HG03558 (cell line): Measurements from ENCODE around the gene GLP2R.
"Not testable (repeated sequence)": the region's sequence is repeated elsewhere in the genome, so short reads cannot be mapped to it uniquely, and the experiment has no call there.

Experiments
- ATAC-seq: cut with Tn5 transposase; IDR thresholded peaks from one replicate; pipeline ENCODE4 v1.9.1; 2021; ENCODE audit warnings: moderate number of reproducible peaks; ENCODE audit not compliant: unreplicated experiment; ENCODE audit errors: extremely low read depth

The GLP2R gene, protein sequence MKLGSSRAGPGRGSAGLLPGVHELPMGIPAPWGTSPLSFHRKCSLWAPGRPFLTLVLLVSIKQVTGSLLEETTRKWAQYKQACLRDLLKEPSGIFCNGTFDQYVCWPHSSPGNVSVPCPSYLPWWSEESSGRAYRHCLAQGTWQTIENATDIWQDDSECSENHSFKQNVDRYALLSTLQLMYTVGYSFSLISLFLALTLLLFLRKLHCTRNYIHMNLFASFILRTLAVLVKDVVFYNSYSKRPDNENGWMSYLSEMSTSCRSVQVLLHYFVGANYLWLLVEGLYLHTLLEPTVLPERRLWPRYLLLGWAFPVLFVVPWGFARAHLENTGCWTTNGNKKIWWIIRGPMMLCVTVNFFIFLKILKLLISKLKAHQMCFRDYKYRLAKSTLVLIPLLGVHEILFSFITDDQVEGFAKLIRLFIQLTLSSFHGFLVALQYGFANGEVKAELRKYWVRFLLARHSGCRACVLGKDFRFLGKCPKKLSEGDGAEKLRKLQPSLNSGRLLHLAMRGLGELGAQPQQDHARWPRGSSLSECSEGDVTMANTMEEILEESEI

DNA sequence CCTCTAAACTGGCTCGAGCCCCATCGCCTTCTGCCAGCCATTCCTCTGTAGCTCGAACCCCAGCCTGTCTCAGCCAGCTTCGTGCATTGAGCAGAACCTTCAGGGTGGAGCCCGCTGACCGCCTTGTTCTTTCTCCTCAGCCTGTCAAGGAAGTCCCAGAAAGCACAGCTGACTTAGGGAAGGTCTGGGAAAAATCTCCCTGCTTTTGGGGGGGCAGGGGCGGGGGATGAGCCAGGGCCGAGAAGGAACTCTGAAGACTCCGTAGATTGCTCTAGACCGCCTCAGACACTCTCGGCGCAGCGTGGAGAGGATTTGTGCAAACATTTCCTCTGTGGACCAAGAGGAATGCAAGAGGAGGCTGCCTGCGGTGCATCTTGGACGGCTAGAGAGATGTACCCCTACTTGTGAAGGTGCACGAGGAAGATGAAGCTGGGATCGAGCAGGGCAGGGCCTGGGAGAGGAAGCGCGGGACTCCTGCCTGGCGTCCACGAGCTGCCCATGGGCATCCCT, at the start of gene GLP2R:
TSS of gene GLP2R (plus strand) at position 284 of the 510 bp plus-strand sequence. CDS start at position 424, 140 bp downstream.
- ATAC-seq, result no peak

DNA sequence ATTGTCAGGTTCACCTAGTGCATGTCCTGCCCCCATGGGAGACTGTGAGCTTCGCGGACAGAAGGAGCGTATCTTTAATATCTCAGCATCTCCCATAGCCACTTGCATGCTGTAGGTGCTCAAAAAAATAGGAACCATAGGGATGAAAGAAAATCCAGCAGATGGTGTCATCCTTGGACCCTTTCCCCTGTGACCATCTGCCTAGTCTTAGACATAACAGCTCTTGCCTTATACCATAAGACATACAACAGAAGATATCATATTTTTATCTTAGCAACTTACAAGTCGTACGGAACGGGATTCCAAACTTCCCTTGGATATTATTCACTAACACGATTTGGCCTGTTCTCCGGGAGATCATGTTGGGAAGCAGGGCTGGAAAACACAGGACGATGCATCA, 48.8 kb upstream of the GLP2R start:
- no peak for ATAC-seq

DNA sequence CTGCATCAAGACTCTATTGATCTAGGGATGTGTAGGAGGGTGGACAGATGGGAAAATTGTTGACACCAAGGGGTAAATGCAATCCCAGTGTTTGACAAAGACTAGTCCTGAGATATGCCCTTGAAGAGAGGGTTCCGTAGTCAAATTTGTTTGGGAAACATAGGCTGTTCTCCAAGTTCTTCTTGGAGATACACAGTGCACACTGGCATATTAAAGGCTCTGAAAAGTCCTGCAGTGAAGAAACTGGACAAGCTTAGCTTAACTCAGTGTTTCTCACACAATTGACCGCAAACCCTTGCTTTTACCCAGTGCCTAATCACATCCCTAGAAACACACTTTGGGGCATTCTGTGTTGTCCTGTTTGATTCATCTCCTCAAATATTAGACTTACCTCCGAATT, 45.2 kb upstream of the GLP2R start:
- no peak for ATAC-seq

DNA sequence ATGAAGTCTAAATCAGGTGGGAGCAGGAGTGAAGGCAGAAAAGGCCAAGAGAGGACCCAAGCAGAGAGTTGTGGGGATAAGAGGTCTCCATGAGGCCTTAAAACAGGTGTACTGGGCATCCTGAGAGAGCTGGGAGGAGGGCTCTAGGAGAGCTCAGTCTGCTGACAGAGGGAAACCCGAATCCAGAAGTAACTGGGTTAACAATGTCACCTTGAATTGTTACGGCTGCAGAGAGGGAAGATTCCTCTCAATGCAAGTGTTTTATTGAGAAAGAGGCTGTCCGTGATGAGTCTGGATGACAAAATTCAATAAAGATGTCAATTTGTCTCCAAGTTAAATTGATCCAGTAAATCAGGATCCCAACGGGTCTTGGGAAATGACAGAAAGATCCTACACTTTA, 42.7 kb upstream of the GLP2R start:
- ATAC-seq, result no peak

DNA sequence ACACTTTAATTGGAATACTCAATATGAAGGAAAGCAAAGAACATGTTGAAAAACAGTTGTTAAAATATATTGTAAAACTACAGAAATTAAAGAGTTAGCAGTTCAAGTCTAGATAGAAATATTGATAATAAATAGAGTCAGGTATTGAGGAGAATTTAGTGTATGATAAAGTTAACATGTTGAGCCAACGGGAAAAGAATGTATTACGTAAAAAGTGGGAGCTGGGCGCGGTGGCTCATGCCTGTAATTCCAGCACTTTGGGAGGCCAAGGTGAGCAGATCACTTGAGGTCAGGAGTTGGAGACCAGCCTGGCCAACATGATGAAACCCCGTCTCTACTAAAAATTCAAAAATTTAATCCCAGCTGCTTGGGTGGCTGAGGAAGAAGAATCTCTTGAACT, 42.3 kb upstream of the GLP2R start:
- ATAC-seq, result not testable (repeated sequence)

DNA sequence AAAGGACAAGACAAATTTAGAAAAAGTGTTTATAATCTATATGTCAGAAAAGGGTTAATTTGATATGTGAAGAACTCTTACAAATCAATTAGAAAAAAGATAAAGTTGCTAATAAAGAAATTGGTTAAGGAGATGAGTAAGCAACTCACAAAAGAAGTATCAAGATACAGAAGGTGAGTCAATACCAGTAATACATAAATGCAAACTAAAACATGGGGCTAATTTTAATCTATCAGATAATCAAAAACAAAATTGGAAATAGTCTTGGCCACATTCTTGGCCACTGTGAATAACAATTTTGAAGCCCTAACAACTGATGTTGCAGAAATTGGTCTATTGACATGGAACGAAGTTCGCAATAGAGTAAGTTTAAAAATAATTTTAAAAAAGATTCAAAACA, 41.2 kb upstream of the GLP2R start:
- no peak for ATAC-seq

DNA sequence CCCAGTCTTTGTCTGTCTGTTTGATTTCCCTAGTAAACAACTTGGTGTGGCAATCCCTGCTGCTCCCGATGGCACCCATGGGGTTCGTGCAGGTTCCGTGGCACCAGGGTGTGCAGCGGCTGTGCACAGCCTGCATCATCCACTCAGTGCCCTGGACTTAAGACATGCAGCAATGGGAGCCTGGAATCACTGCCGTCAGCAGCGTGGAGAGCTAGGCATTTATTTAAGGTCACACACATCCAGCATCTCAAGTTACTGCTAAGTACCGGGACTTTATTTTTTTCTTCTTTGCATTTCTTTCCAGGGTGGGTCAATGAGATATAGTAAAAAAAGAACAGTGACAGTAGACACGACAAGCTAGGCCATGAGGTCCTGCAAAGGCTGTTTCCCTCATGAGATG, 37.1 kb upstream of the GLP2R start:
- no peak for ATAC-seq

DNA sequence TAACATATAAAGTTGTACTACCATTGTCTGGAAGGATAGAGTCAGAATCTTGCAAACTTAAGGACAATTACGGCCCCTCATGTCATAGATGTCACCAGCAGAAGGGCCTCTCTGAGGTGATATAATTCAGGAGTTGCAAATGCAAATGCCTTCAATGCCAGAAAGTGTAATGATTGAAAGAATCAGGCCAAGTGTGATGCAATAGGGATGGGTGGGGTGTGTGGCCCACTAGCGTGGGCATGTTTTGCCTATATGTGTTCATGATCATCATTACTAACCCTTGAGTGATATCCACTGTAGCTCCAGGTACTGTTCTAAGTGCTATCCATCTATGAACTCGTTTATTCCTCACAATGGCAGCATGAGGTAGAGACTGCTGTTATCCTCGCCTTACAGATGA, 35.4 kb upstream of the GLP2R start:
- no peak for ATAC-seq

DNA sequence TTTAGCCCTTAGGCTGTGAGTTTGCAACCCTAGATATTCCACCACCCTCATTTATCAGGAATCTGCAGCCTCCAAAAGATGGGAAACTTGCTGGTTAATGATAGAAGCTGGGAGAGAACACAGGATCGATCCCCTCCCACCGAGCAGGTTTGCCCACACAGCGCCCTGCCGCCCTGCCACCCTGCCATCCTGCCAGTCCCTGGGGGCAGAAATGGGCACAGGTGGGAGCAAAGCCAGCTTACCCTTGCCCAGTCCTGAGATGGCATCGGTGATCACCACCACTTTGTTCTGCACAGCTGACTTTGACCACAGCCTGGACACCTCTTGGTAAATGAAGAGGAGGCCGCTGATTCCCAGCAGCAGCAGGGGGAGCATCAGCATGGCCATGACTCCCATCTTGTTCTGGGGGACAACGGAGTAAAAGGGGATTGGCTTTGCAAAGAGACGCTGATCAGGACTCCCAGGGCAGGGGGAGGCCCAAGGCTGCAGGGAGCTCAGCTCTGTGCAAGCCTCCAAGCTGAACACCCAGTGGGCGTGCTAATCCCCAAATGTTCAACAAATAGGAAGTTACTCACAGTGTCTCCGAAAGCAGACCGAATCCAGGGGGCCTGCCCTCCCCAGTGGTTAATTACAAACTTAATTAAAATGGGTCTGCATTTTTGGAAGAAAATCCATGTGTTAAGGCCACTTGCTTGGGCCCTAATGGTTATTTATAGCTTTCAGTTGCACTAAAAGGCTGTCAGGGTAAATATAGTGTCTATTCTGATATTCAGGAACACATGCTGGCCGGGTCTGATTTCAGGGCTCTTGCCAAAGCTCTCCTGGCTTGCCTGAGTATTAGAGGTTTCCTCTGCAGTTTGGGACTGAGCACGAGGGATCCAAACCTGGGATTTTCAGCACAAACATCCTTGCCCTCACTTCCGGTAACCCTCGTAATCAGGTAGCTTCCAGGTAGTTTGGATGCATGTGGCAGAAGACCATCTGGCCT, 34.5 kb upstream of the GLP2R start, which contains the start of gene DHRS7C:
TSS of gene DHRS7C (minus strand) at position 704 of the 988 bp plus-strand sequence. CDS start at position 396, 308 bp downstream.
- no peak for ATAC-seq

DNA sequence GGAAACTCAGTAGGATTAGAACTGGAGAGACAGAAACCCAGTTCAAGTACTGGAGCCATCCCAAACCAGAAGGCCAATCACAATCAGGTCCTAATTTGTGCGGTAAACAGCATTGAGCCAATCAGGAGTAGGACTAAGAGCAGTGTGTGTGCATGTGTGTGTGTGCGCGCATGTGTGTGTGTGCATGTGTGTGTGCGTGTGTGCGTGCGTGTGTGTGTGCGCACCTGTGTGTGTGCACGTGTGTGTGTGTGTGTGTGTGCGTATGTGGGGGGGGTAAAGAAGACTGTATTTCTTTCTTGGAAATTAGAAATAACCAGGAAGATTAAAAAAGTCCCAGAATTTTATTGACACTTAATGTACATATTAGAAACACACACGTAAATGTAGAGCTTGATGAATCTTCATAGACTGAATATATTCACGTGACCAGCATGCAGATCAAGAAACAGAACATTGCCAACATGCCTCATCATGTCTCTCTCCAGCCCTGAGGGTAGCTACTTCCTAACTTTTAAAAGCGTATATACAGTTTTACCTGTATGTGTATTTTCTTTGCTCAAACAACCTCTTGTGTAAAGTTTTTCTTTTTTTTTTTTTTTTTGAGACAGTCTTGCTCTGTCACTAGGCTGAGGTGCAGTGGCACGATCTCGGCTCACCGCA, 33.4 kb upstream of the GLP2R start:
- no peak for ATAC-seq

DNA sequence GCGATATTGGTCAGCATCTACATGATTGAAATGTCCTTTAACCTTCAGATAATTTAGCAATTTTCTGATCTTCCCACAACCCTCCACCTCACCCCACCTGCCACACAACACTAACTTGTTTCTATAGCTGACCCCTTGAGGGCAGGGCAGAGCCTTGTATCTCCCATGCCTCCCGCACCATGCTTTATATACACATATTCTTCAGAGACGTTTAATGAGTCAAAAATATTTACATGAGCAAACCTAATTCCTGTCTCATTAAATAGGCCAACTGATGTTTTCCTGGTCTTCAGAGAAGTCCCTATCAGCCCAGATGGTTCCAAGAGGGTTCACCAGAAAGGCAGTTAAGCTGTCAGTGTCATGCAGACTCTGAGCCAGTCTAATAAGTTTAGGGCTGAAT, 27.7 kb upstream of the GLP2R start:
- no peak for ATAC-seq

DNA sequence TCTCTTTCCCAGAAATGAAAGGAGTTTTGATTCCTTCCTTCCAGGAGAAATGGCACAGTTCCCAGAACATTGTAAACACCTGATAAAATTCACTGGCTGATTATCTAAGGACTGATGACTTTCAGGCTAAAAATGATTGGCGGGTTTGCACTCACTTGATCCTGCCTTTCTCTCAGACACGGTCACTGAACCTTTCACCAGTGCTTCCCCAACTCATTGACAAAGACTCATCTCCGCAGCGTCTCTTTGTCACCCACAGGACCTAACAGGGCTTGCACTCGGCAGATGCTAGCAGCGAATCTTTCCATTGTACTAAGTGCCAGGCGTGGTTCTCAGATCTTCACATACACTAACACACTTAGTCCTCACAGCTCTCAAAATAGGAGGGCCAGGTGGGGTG, 27.0 kb upstream of the GLP2R start:
- ATAC-seq, result no peak

DNA sequence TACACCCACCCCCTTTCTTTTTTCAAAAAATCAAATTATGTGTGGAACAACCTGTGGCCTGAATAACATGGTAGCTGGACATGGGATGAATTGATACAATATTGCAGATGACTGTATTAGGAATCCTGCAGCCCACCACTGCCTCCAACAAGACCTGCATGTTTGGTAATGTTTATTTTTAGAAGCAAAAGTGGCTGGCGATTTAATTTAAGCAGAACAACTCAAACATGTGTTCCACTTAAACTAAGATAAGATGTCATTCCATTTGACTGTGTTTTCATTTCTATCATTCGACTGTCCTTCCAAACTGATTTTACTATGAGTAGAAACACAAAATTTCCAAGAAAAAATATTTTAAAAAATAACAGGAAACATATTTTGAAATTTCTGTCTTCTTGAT, 24.2 kb upstream of the GLP2R start:
- ATAC-seq, result no peak

DNA sequence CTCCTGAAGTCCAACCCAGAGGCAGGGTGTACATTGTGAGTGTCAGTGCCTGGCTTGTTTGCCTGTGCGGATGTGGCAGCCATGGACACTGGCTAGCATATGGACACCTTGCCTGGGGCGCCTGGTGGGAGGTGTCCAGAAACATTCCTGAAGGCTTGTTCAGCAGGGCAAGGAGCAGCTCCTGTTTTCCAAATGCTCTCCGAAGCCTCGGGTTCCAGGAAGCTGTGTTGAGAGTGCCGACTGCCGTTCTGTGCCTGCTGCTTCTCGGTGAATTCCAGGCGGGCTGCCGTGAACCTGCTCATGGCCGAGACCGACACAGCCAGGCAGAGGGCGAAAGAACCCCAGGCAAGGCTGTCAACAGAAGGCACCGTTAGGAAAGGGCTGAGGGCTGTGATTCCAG, 23.4 kb upstream of the GLP2R start:
- no peak for ATAC-seq

DNA sequence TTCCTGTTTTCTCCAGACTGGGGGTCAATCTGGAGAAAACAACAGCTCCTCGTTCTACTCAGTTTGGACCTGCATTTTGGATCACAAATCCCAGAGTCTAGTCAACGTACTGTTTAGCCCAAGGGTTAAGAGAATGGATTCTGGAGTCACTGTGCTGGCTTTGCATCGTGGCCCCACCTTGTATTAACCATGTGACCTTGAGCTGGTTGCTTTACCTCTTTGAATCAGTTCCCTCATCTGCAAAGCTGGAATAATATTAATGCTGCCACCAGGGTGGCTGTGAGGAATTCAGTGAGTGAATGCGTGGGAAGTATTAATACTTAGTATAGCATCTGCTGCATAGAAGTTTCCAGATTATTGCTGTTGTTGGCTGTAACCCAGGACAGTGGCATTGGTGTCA, 23.0 kb upstream of the GLP2R start:
- no peak for ATAC-seq

DNA sequence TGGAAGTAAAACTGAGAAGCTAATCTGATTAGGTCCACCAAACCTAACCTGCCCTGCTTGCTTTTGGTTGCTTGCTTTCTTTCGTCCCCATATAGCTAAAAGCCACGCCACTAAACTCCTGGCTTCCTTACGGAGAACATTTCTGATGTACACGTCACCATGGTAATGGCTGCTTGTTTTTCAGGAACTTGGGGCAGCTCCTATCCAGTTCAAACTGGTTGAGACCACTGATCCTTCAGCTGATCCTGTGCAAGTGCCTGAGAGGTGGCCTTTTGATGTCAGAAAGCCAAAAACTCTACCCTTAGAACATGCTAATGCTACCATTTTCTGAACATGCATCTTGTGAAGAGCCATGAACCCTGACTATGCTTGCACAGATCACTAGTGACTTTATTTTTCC, 20.0 kb upstream of the GLP2R start:
- ATAC-seq, result no peak

DNA sequence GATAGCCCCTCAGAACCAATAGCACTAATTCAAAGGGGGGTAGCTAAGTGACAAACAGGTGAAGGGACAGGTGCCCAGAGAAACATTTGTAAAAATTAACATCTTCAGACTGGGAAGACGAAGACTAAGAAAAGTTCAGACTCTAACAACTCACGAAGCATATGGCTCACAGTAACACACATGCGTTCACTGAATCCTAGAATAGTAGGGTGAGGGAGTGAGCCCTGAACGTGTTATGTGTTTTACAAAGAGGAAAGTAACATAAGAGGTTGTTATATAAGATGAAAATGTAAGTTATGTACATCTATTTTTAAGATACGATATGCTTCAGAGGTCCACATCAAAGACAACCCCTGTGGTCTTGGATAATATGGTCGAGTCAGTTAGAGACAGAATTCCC, 19.0 kb upstream of the GLP2R start:
- no peak for ATAC-seq

DNA sequence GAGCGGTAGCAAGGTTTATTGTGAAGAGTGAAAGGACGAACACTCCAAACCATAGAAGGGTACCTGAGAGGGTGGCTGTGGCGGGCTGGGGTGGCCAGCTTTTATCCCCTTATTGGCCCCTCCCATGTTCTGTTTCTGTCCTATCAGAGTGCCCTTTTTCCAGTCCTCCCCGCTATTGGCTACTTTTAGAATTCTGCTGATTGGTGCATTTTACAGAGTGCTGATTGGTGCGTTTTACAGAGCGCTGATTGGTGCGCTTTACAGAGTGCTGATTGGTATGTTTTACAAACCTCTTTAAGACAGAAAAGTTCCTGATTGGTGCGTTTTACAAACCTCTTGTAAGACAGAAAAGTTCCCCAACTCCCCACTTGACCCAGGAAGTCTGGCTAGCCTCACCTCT, 16.3 kb upstream of the GLP2R start:
- ATAC-seq, result no peak

DNA sequence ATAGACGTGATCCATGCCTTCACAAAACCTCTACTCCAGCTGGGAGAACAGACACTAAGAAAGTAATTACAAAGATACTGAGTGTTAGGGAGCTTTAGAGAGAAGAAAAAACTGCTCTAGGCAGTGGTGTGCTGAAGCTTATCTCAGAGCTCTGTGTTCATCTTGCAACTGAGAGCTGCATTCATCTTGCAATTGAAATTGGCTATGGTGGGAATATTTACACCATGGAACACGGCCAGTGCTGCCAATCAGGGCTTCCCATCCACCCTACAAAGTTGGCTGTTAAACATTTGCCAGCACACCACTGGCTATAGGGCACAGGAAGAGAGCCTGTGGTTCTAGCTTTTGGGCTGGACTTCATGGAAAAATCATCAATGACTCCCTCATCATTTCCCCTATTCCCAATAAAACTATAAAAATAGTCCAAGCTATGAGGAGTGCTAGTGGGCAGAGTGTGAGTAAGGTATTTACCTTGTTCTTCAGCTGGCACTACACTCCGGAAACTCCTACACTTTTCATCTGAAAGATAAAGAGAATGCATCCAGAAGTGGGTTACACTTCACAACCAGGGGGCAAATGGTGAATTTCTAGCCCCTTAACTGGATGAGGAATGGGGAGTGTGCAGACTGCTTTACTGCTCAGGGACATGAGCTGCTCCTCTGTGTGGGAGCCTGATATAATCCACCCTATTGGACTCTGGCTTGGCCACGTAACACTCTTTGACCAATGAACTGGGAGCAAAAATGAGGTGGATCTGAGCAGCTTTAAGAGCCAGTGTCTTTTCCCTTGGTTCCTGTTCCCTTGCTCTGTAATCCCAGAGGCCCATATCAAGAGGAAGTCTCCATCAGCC, 15.4 kb upstream of the GLP2R start:
- no peak for ATAC-seq
